Fibroblast of villous mesenchyme (primary cell): ENCODE measurements around the gene OPTN. TPM values are rescaled to one million over a fixed set of nuclear protein-coding genes. Genes with fewer than 3 reads are reported as not detected.
"Not testable (repeated sequence)": the region's sequence is repeated elsewhere in the genome, so short reads cannot be mapped to it uniquely, and the experiment has no call there.

Experiments
- DNase-seq: peaks from one replicate; pipeline ENCODE4 v3.0.0-alpha.2; 2010; ENCODE audit warnings: low read depth
- H3K4me3 ChIP-seq: 2 replicates; pipeline ENCODE4 v1.5.1; 2011; ENCODE audit warnings: low read depth, mild to moderate bottlenecking, low read length
- CTCF ChIP-seq: IDR thresholded peaks from 2 replicates; pipeline ENCODE4 v1.5.1; 2012; ENCODE audit warnings: low read depth, mild to moderate bottlenecking, low read length; ENCODE audit not compliant: insufficient read depth
- total RNA-seq: library from RNA; depleted of rRNA; stranded (reverse); fragments of >200 nt; gene quantifications from 2 replicates; pipeline ENCODE4 v1.2.3, GENCODE V29; 2012

OPTN gene
- total RNA-seq, 1 donor, result 125 TPM

GRCh38 chr10:13078912-13079775, 20.8 kb upstream of the OPTN start:
- peak; percentile 7 for DNase-seq
- TF ChIP-seq CTCF, result no peak
- no peak overlapping the region for H3K4me3 ChIP-seq

- no peak for DNase-seq
- no peak overlapping the region for H3K4me3 ChIP-seq
- no peak for TF ChIP-seq CTCF
Measured at GRCh38 chr10:13079776-13080050, 20.2 kb upstream of the OPTN start.

GRCh38 chr10:13080643-13081042, 19.3 kb upstream of the OPTN start:
- no peak for TF ChIP-seq CTCF
- no peak overlapping the region for H3K4me3 ChIP-seq
- DNase-seq, result no peak

- DNase-seq, H3K4me3 ChIP-seq: not testable (repeated sequence)
Measured at GRCh38 chr10:13083700-13084099, 16.3 kb upstream of the OPTN start.

GRCh38 chr10:13086056-13086455, 13.9 kb upstream of the OPTN start:
- TF ChIP-seq CTCF, result no peak
- no peak for DNase-seq
- no peak overlapping the region for H3K4me3 ChIP-seq

- DNase-seq, result no peak
- TF ChIP-seq CTCF, result no peak
- no peak overlapping the region for H3K4me3 ChIP-seq
Measured at GRCh38 chr10:13087601-13087985, 12.4 kb upstream of the OPTN start.

GRCh38 chr10:13087986-13088618, 11.9 kb upstream of the OPTN start:
- no peak for TF ChIP-seq CTCF
- peak; percentile 81 for DNase-seq
- no peak overlapping the region for H3K4me3 ChIP-seq
